GM18909 (cell line): ENCODE results near the gene KDM6A.
"Not testable (repeated sequence)": the region's sequence is repeated elsewhere in the genome, so short reads cannot be mapped to it uniquely, and the experiment has no call there.

Experiments
- ATAC-seq: cut with Tn5 transposase; IDR thresholded peaks from one replicate; pipeline ENCODE4 v1.9.1; 2021; ENCODE audit warnings: mild to moderate bottlenecking; ENCODE audit not compliant: unreplicated experiment, poor library complexity

The KDM6A gene

GRCh38 chrX:44884944-44885343 is 12.0 kb downstream of the KDM6A start:
- no peak for ATAC-seq

- no peak for ATAC-seq
These were observed 16.8 kb downstream of the KDM6A start for GRCh38 chrX:44889824-44890223.

GRCh38 chrX:44890247-44890646 is 17.3 kb downstream of the KDM6A start:
- ATAC-seq = no peak

GRCh38 chrX:44890687-44891086 is 17.7 kb downstream of the KDM6A start:
- not testable (repeated sequence) for ATAC-seq

GRCh38 chrX:44891642-44892041 is 18.7 kb downstream of the KDM6A start:
- no peak for ATAC-seq

- no peak for ATAC-seq
These were observed 23.8 kb downstream of the KDM6A start for GRCh38 chrX:44896876-44897186.

GRCh38 chrX:44897539-44897938 is 24.6 kb downstream of the KDM6A start:
- no peak for ATAC-seq

- ATAC-seq = no peak
These were observed 25.6 kb downstream of the KDM6A start for GRCh38 chrX:44898411-44899221.

GRCh38 chrX:44899946-44900345 is 27.0 kb downstream of the KDM6A start:
- ATAC-seq = no peak

GRCh38 chrX:44903107-44903506 is 30.1 kb downstream of the KDM6A start:
- no peak for ATAC-seq

- ATAC-seq = no peak
These were observed 31.0 kb downstream of the KDM6A start for GRCh38 chrX:44903830-44904530.

GRCh38 chrX:44904542-44905115 is 31.6 kb downstream of the KDM6A start:
- no peak for ATAC-seq

- peak; percentile 65 for ATAC-seq
These were observed 33.1 kb downstream of the KDM6A start for GRCh38 chrX:44906041-44906440.

- ATAC-seq = no peak
These were observed 33.6 kb downstream of the KDM6A start for GRCh38 chrX:44906542-44906941.

- no peak for ATAC-seq
These were observed 35.2 kb downstream of the KDM6A start for GRCh38 chrX:44908153-44908552.

- ATAC-seq = no peak
These were observed 35.8 kb downstream of the KDM6A start for GRCh38 chrX:44908827-44909226.

- ATAC-seq = not testable (repeated sequence)
These were observed 37.5 kb downstream of the KDM6A start for GRCh38 chrX:44910508-44910907.

GRCh38 chrX:44911074-44911600 is 38.1 kb downstream of the KDM6A start:
- not testable (repeated sequence) for ATAC-seq

- ATAC-seq = peak; percentile 54
These were observed 40.9 kb downstream of the KDM6A start for GRCh38 chrX:44913656-44914531.

GRCh38 chrX:44914532-44915198 is 41.7 kb downstream of the KDM6A start:
- ATAC-seq = peak; percentile 96
